Retina (tissue), 1 donor: ENCODE measurements around the gene GPR135.

Experiments used
- DNase-seq: peaks from one replicate; pipeline ENCODE4 v3.0.0-alpha.2; 2016

Gene GPR135, protein sequence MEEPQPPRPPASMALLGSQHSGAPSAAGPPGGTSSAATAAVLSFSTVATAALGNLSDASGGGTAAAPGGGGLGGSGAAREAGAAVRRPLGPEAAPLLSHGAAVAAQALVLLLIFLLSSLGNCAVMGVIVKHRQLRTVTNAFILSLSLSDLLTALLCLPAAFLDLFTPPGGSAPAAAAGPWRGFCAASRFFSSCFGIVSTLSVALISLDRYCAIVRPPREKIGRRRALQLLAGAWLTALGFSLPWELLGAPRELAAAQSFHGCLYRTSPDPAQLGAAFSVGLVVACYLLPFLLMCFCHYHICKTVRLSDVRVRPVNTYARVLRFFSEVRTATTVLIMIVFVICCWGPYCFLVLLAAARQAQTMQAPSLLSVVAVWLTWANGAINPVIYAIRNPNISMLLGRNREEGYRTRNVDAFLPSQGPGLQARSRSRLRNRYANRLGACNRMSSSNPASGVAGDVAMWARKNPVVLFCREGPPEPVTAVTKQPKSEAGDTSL

DNA sequence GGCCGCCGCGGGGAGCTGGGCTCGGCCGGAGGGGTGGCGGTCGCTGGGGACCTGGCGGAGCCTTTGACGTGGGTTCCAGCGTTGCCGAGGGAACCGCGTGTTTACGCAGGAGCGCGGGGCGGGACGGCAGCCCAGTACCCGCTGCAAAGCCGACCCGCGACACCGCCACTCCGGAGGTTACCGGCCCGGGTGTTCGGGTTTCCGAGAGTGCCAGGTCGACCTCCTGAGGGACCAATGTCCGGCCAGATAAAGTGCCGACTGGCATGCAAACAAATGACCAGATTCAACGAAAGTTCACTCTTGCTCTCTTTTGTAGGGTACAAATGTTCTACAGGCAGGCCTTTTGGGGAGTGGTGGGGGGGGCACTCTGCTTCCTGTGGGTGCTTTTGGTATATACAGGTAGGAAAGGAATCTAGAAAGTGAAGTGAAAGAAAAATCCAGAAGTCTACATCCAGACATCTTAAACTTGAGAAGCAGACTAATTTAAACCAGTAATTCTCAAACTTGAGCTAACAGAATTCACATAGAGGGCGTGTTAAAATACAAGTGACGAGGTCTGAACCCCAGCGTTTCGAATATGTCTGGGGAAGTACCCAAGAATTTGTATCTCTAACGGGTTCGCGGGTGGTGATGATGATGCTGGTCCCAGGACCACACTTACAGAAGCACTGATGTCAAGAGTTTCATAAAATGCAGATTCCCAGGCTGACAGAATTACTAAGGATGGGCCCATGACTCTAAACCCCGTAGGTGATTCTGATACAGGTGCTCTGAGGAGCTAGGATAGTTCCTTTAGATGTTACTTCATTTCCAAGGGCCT is at the start of gene GPR135:
Gene GPR135 (minus strand): TSS at position 65 of the 820 bp plus-strand sequence. CDS start 154 bp downstream, outside the sequence.
- peak; percentile 79 for DNase-seq

DNA sequence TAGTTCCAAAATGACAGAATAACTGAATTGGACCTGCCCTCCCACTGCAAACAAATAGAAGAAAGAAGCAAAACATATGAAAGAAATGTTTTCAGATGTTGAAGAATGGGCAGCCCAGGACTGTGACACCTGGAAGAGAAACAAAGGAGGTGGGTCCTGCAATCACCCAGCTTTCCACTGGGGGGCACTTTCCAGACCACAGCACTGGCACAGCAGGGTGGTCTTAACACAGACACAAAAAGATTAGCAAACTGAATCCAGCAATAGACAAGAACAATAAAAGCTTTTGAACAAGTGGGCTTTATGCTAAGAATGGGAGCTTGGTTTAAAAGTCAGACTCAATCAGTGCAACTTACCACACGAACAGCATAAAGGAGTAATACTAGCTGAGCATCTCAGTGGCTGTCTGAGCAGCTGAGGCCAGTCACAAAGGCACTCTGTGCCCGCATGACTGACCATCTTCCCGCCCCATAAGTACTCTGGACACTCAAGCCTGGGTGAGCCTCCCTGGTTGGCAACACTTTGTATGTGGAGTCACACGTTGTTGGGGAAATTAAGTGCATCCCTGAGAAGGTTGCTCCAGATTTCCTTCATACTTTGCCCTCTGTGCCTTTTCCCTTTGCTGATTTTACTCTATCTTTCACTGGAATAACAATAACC is 46.9 kb upstream of the GPR135 start:
- peak; percentile 88 for DNase-seq

DNA sequence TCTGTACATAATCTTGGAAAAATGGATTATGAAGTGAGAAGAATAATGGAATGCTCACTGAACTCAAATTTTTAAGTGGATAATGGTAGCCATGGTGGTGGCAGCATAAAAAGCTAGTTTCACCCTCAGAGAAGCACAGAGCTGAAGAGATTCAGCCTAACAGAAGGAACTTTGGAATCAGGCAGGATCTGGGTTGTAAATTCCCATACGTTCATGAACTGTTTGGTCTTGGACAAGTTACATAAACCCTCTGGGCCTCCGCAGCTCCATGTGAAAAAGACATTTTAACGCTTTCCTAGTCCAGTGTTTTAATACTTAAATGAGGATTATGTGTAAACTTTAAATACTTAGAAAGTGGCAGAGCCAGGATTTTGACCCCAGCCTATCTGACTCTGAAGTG is 45.8 kb upstream of the GPR135 start:
- no peak for DNase-seq

DNA sequence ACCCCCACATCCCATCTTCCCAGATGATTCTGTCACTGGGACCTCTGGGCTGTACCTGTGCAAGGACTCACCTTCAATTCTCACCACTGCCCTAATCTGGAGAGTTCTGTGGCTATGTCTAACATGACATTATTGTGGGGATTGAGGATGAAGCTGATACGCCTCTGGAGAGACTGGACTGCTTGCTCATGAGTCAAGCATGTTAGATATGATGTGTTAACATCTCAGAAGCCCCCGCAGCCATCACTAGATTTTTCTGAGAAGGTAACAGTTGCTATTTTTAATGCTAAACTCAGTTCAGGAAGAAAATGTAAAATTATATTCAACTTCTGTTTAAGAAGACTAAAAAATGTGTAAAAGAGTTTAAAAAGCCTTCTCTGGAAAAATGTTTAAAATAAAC is 44.8 kb upstream of the GPR135 start:
- no peak for DNase-seq

DNA sequence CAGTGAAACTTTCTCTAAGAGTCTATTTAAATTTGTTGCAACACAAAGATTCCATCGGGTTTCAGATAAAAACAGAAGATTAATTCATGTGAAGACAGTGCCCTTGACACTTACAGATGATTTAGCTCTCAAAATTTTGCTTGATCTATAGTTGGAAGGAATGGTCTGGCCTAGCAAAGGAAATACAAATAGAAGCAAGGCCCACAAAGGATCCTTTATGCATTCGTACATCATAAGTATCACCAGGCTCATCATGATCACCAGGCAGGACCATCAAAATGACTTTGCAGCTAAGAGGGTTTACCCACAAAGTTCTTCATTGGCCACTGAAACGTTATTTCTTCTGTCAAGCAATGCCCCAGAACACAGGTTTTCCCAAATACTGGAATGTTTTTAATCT is 43.9 kb upstream of the GPR135 start:
- no peak for DNase-seq

DNA sequence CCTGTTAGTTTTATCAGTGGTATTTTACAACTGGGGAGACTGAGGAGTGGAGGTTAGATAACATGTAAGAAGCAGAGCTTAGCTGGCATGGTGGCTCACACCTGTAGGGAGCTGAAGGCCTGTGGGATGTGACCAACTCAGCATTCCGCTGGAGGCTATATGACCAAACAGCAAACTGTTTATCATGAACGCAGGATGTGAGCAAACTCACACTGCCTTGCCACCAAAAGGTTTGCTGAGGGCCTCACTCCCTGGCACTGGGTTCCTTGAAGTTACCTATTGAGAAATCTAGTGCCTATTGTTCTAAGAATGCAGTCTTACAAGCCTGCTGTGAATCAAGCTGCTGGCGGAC is 42.5 kb upstream of the GPR135 start:
- no peak for DNase-seq

DNA sequence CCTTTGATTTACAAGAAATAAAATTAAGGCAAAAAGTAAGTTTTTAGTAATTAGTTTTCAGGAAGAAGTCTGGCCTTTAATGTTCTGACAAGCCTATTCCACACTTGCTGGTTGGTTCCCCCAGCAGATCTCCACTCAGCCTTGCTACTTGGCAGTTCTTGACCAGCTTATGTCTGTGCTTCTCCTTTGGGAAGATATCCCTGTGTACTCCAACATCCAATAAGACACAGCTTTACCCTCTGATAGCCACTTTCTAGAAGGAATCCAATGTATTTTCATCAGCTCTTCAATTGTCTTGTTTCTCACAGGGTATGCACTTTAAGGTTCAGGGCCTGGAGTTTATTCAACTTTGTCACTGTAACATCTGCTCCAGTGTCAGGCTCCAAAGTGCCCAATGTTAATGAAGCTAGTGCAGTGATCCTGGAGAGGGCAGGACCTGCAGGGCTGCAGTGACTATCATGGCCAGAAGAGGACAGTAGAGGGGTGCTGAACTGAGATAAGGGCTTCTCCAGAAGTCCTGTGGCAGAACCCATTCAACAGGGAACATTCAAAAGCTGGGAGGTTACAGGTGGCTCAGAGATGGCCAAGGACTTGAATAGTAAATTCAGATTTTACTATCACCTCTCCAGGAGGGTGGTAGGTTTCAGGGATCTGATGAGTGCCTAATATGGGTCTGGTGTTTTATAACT is 42.0 kb upstream of the GPR135 start:
- DNase-seq, result peak; percentile 75

DNA sequence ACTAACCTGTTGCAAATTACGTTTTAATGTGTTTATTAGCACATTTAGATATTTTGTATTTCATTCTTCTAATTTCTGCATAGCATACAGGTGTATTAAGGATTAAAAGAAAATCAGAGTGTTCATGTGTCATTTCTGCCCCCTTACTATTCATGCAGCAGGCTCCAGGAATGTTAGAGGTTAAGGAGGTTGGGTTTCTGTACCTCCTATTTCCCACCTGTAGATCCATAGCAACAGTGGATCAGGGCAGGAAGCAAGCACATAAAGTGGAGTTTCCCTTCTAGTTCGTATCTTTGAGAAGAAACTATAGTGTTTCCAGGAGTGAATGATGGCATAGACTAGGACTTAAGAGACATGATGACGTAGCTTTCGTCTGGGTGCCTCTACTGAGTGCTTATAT is 38.1 kb upstream of the GPR135 start:
- DNase-seq, result no peak

DNA sequence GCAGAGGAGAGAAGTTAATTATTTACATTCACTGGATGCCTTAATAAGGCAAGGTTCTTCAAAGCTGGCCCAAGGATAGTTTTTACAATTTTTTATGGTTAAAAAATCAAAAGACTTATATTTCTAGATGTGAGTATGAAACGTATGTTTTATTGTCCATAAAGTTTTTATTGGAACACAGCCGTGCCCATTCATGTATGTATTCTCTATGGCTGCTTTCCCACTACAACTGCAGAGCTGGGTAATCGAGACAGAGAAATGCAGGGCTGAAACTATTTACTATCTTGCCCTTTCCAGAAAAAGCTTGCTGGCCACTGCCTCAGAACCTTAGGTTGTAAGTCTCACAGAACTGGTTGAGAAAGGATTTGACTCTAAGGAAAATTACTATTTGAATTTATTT is 35.6 kb upstream of the GPR135 start:
- DNase-seq, result no peak

DNA sequence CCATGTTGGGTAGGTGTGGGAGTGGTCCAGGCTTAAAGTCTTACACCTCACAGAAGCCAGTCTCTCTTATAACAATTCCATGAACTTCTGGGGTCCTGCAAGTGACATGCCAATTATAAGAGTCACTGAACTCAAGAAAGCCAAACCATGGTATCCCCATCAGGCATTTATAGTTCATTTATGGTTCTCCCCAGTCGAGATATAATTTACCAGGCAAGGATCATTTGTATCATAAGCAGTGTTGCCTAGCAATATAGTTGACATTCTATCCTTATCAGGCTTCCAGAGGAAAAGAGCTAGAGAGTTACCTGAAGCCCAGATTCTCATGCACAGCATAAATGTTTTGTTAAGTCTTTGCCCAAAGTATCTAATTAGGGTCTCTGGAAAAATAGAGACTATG is 27.2 kb upstream of the GPR135 start:
- no peak for DNase-seq

DNA sequence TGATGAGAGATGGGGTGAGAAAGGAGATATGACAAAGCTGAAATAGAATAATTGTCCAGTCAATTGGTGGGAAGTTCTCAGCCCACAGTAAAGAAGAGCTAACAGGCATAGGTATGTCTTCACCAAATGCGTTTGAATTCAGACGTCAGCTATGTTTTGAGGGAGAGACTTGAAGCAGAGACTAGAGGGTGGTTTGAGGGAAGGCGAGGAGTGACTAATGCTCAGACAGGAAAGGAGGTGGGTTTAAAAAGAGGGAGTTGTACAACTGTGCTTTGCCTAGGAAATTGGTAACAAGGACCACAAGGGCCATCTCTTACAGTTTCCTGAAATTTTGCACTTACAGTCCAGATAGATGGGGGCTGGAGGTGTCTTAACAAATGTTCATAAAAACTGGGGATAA is 25.6 kb upstream of the GPR135 start:
- DNase-seq, result no peak

DNA sequence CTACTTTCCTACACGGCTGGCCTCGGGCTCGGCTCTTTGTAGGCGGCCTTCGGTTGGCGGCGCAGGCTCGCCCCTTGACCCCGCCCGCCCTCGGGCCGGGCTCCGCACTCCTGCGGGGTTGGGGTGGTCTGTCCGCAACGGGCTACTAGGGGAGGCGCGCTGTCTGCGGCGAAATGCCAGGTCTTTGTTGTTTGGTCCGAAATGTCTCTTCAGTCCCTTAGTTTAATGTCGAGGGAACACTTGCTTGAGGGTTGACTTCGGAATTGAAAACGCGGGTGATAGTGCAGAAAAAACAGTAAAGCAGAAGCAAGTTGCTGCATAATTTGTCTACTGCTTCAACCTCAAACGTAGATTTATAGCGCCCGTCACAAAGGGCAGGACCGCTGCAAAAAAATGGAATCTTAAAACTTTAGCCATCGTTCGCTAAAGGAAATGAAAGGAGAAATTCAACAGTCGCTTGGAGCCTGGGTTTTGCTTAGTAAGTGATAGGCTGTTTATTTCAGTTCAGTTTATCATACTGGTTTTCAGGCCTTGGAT is 19.5 kb upstream of the GPR135 start:
- DNase-seq, result no peak

DNA sequence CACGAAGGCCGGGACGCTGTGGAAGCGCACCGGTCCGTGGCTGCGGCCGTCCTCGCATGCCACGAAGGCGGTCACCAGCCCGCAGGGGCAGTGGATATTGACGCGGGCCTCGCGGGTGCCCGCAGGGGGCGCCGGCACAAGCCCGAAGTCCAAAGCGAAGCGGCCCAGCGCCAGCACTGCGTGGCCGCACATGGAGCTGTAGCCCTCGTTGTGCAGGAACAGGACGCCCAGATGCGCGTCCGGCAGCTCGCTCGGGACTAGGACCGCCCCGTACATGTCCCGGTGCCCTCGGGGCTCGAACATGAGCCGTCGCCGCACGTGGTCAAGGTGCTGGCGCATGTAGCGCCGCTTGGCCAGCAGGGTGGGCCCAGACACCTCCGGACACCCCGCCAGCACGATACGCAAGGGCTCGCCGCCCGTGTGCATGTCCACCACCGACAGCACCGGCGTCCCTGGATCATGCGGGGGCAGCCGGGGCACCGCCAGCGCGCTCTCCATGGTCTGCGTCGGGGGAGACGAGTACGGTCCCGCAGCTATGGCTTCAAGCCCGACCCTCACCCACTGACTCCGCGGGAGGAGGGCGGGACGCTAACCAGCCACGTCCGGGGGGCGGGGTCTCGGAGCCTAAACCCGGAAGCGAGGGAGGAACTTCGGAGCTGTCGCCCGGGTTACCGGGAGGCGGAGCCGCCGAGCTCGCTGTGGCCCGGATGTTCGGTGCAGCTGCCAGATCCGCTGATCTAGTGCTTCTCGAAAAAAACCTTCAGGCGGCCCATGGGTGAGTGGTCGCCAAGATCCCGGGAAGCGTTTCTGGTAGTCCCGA is 18.8 kb upstream of the GPR135 start, which contains the start of the genes JKAMP and L3HYPDH:
Gene JKAMP (plus strand): TSS at position 699 of the 820 bp plus-strand sequence. CDS start 73 bp downstream, at position 772.
Gene L3HYPDH (minus strand): TSS at position 590 of the 820 bp plus-strand sequence. CDS start 92 bp downstream, at position 498.
- peak; percentile 99 for DNase-seq

DNA sequence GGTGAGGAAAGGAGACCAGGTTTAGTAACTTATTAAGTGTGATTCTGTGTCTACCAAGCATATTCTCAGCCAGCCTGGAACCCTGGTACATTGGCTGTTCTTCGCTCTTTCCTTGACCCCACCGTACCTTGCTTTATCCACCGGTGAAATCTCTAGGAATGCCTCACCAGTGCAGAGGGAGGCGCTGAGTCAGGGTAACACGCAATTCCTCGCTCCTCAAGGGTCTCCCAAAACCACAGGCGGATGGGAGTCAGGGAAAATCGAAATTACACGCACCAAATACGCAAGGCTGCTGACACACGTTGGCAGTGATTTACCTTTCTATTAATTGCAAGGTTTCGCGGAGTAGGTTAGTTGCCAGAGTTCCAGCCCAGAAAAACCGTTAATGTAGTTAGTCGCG is 18.2 kb upstream of the GPR135 start:
- DNase-seq, result no peak

DNA sequence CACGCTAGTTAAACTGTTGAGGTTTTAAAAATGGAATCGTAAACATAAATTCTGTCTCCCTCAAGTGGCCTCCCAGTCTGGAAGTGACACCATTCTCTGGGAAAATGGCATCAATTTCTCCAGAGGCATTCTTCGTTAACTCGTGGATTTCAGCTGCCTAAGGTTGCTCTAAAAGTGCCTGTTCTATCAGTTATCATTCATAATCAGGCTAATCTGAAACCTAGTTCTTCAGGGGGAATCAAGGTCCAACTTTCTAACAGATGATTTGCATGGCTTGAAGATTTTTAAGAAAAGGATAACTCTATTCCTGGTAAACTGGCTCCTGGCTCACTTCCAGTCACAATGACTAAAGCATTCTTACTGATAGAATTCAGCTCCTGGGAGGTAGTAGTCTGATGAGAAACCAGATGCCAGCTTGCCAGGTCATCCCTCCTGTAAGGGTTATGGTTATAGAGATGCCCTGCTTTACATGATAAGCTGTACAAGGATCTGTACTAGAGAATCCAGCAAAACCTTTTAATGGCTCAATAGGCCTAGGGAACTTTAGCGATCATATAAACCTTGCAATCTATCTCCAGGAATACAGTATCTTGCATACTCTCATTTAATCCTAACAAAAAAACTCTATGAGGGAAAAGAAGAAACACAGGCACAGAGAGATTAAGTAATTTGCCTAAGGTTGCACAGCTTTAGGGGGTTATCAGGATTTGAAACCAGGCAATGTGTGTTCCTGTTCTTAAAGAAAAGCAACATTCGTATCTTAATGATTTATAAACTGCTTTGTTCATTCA is 17.6 kb upstream of the GPR135 start:
- DNase-seq, result no peak

DNA sequence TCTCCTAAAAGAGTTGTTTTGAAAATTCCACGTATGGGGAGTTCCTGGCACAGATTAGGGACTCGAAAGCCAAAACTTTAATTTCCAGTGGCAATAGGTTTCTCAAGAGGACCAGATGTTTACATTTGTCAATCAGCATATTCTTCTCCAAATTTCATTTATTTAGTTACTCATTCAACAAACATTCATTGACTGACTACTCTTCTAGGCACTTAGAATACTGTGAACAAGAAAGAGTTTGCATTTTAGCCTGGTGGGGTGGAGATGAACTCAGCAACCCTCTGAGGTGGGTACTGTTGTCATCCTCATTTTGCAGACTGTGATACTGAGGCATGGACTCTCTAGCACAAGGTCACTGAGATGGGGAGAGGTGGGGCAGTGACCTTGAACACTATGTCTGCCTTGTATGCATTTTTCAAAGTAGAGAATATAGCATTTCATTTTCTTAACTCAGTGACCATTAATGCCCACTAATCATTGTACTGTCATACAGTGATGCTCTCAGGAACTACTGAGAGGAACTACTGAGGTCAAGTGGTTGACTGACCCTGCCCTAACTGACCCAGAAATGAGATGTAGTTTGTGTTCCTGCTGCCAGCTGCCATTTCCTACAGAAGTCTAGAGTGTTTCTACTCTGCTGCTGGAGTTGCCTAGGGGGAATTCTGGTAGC is 16.8 kb upstream of the GPR135 start:
- DNase-seq, result no peak

DNA sequence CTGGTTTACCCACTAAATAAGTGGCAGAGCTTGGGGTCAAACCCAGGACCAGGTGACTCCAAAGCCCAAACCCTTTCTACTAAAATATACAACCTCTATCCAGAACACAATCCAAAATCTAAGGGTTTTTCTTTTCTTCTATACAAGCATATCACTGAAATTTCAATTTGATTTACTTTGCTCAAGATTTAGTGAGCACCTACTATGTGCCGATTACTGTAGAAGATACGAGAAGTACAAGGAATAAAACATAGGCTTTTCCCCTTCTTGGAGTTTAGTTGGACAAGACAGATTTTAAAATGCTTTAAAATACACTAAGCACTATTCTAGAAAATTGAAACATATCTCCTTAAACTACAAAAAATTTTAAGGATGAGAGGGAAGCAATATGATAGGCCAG is 16.2 kb upstream of the GPR135 start:
- DNase-seq, result no peak

DNA sequence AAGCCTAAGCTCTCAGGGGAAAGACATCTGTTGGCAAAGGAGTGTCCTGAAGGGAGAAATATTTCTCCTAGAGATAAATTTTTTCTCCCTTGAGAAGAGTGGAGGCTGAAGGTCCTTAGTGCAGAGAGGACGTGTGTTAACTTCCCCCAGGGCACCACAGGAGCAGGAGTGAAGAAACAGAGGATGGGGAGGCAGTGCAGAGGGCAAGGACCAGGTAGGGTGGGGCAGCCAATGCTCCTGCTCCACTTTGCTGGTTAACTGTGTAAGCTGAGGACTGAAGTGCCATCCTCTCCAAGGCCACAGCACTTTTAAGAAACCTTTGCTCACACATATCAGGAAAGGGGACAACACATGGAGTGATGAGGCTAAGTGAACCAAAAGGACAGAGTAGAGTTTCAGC is 15.0 kb upstream of the GPR135 start:
- no peak for DNase-seq

DNA sequence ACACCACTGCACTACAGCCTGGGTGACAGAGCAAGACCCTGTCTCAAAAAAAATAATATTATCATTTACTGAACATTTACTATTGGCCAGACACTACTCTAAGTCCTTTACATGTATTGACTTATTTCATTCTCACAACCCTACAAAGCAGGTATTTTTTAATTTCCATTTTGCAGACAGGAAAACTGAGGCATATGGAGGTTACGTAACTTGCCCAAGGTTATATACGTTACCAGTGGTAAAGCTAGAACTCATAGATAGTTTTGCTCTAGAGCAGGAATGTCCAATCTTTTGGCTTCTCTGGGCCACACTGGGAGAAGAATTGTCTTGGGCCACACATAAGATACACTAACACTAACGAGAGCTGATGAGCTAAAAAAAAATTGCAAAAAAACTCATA is 13.4 kb upstream of the GPR135 start:
- no peak for DNase-seq

DNA sequence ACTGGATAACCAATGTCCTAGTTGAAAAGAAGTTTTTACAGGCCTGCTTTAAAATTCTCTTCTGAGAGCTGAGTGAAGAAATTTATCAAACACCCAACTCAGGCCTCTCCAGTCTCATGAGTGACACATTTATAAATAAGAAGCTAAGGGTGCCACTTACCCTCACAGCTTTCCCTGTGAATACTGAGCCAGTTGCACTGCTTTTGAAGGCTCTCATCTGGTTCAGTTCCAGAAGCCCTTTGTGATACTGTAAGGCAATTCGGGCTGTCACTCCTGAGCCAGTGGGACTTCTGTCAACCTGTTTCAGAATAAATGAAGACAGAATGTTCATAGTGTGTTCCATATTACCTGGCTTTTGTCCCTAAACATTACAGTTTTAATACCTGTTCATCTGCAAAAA is 10.5 kb upstream of the GPR135 start:
- DNase-seq, result no peak
